GM18526 (cell line): ENCODE measurements around the gene MEIOC.

ENCODE experiments used
- POLR2A ChIP-seq: IDR thresholded peaks from 3 replicates; pipeline ENCODE4 v1.6.1; 2011; ENCODE audit not compliant: insufficient read length; ENCODE audit errors: extremely low read depth

The MEIOC gene

DNA sequence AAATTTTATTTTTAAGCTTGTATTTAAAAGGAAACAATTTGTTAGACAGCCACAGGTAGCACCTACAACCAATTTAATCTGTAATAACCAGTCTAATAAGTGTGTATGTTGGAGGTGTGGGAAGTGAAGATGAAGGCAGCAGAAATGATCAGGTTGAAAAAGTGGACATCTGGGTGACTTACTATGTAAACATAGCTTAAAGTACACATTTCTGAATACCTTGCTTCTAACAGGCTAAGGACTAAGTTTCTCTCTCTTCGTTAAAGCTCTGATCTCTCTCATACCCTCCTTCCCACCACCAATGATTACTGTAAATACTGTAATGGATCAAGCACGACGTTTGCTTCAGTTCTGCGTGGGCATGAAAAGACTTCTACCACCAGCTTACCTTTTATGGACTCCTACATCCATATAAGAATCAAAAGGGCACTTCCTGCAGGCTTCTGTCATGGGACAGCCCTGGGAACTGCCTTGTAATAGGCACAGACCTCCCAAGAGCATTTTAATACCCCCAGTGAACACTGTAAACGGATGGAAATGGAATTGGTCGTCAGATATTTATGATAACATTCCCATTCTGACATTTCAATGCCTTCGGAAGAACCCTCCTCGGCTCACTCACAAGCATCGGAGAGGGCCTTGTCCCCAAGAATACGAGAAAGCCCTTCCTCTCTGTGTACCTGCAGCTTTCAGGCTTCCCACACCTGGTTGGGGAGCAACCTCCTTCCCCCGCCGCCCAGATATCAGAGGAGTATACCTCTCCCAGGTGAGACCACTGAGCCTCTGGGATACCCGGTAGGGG is 32.6 kb downstream of the MEIOC start:
- TF ChIP-seq POLR2A, result no peak

DNA sequence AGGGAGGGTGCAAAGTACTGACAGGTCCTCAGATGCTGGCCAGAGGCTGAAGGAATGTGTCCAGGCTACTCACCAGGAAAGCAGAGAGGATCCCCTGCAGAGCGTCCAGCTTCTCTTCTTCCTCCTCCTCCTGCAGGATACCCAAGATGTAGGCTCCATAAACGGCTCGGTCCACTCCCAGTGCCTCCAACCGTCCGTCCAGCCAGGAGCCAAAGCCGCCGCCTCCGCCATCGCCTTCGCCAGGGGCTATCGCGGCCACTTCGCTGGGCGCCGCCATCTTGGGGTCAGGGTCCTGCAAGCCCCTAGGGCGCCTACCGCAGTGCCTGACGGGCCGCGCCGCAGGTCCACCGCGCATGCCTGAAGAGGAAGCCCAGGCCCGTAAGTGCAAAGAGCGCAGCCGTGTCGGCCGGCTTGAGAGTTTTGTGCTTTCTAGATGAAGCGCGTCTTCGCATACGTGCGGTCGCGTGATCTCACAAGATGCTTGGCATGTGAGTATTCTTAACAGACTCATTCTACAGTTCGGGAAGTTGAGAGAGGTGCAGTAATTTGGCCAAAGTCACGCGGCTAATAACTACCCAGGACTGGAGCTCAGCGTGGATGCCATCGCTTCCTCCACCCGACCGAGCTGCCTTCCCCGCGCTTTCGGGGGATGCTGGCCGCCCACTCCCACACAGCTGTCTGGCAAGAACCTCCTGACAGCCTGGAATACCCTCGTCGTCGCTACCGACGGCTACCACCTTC is 33.4 kb downstream of the MEIOC start, which contains the start of gene CCDC43:
Gene CCDC43, minus strand, starts transcription at position 300 of the 741 bp plus-strand sequence. Its CDS starts 23 bp downstream, at position 277.
- TF ChIP-seq POLR2A, result peak; percentile 93

DNA sequence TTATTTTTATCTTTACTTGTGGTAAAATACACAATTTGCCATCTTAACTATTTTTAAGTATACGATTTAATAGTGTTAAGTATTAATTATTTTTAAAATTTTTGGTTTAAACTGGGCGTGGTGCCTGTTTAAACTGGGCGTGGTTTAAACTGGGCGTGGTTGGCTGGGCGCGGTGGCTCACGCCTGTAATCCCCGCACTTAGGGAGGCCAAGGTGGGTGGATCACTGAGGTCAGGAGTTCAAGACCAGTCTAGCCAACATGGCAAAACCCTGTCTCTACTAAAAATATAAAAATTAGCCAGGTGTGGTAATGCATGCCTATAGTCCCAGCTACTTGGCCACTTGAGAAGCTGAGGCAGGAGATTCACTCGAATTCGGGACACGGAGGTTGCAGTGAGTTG is 37.3 kb downstream of the MEIOC start:
- TF ChIP-seq POLR2A, result no peak

DNA sequence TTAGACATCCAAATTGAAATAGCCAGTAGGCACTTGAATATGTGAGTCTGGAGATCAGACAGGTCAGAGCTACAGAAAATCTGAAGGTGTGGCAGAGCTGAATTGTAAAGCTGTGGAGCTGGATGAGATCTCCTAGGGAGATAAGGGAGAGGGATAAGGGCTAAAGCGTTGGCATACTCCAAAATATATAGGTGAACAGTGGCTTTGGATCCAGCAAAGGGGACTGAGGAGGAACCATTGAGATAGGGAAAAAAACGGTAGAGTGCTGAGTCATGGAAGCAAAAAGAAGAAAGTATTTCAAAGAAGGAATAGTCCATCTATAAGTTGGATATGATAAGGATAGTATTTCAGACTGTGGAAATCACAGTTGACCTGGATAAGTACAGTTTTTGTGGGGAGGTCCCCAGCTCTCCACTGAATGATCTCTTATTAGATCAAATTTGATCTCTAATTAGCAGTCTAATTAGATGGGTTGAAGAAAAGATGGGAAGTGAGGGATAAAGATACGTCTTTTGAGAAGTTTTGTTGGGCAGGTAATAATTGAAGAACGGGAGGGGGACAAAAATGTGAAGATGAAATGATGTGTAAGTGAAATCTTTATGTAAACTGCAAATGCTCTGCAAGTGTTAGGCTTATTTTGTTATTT is 51.6 kb downstream of the MEIOC start:
- TF ChIP-seq POLR2A, result no peak

DNA sequence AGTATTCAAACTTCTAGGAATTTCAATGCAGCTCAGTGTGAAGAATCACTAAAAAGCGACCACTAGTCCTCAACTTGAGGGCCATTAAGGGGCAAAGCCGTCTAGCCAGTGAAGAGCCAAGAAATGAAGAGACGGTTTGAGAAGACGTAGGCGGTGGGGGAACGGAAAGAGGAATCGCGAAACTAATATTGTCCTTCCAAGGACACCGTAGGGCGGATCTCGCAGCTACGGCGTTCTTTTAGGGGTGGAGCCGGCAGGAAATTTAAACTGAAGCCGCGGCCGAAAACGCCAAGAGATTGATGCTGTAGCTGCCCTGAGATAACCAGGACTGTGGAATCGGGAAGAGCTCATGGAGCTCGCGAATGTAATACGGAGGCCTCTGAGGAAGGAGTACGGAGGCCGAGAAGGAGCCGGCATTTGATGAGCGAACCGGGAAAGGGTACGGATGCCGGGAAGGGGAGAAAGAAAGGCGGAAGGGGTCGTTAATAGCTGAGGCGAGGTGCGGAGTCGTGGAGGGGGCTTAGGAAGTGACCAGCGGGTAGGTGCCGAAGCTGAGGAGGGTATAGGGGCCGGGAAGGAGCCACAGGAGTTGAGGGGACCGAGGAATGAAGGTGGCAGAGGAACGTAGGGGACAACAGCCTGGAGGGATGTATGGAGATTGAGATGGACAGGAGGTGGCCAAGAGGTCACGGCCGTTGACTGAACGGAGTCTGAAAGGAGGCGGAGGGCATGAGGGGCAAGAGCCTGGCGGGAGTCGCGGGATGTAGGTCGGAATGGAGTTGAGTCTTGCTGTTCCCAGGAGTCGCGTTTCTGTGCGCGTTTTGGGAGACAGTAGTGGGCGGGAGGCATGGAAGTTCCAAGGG is 52.4 kb downstream of the MEIOC start, which contains the start of gene DBF4B:
Gene DBF4B, plus strand, starts transcription at position 265 of the 863 bp plus-strand sequence. Its CDS starts 156 bp downstream, at position 421.
- TF ChIP-seq POLR2A, result peak; percentile 54

DNA sequence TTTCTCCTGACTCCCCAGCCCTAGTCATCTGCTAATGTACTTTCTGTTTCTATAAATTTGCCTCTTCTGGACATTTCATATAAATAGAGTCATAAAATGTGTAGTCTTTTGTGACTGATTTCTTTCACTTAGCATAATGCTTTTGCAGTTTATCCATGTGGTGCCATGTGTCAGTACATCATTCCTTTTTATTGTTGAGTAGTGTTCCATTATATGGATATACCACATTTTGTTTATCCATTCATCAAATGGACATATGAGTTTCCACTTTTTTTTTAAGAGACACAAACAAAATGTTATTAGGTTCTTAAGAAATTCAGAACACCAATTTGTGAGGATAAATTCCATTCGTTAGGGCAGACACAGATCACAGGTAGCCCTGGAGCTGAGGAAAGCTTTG is 63.2 kb downstream of the MEIOC start:
- TF ChIP-seq POLR2A, result no peak

DNA sequence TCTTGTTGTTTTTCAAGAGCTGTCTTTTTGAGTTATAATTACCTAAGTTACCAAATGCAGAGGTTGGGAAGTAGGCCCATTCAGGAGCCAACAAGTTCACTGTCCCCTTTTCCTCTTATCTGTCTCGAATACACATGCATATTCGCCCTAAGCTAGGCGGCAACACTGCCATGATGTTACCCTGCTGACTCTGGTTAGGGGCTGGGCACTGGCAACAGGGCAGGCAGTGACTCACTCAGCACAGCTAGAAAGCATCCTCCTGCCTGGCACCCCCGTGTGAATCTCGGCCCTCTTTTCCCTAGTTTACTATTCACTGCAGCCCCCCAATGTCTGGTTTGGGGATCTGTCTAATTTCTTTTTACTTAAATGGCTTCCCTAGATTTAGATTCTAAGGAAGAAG is 66.0 kb downstream of the MEIOC start:
- no peak for TF ChIP-seq POLR2A
